Aortic smooth muscle cell (primary cell): Measurements from ENCODE around the gene CDC14C. TPM values are rescaled to one million over a fixed set of nuclear protein-coding genes. Genes with fewer than 3 reads are reported as not detected.

Experiments used
- total RNA-seq: library from RNA; depleted of rRNA; stranded (reverse); fragments of >200 nt; gene quantifications from 2 replicates; pipeline ENCODE4 v1.2.3, GENCODE V29; 2014

Gene CDC14C
- not detected in 2 replicates for total RNA-seq

GRCh38 chr7:48924433-48924832 is at the start of gene CDC14C:
TSS of gene CDC14C (plus strand) at chr7:48924547. CDS start at chr7:48924673, 126 bp downstream.

